Endodermal cell (in vitro differentiated cells): Measurements from ENCODE around the gene TRIM24. TPM values are rescaled to one million over a fixed set of nuclear protein-coding genes. Genes with fewer than 3 reads are reported as not detected.

Source experiments
- DNase-seq: peaks from one replicate; pipeline ENCODE4 v3.0.0-alpha.2; 2017
- H3K27ac ChIP-seq: 2 replicates; pipeline ENCODE4 v1.5.1; 2013; ENCODE audit warnings: mild to moderate bottlenecking, low read depth, low read length, moderate library complexity
- H3K27me3 ChIP-seq: 2 replicates; pipeline ENCODE4 v1.6.1; 2013; ENCODE audit warnings: mild to moderate bottlenecking, low read length, moderate library complexity; ENCODE audit not compliant: insufficient read depth, control insufficient read depth, poor library complexity, severe bottlenecking
- H3K36me3 ChIP-seq: 2 replicates; pipeline ENCODE4 v1.7.0; 2013; ENCODE audit warnings: mild to moderate bottlenecking, low read length, moderate library complexity; ENCODE audit not compliant: control insufficient read depth, insufficient read depth
- H3K4me1 ChIP-seq: one replicate; pipeline ENCODE4 v1.7.0; 2013; ENCODE audit warnings: low read length; ENCODE audit not compliant: control insufficient read depth, insufficient read depth
- H3K4me3 ChIP-seq: 2 replicates; pipeline ENCODE4 v1.5.1; 2013; ENCODE audit warnings: mild to moderate bottlenecking, low read length, moderate library complexity
- H3K9ac ChIP-seq: 2 replicates; pipeline ENCODE4 v1.6.1; 2013; ENCODE audit warnings: mild to moderate bottlenecking, low read length, moderate library complexity; ENCODE audit not compliant: poor library complexity, severe bottlenecking; ENCODE audit errors: extremely low read depth
- H3K9me3 ChIP-seq: 2 replicates; pipeline ENCODE4 v1.6.1; 2013; ENCODE audit warnings: mild to moderate bottlenecking, low read length, moderate library complexity; ENCODE audit not compliant: control insufficient read depth
- H3K27ac Mint-ChIP-seq: 2 replicates; pipeline ENCODE4 v1.8.0; 2020; ENCODE audit warnings: mixed read lengths
- H3K27me3 Mint-ChIP-seq: 2 replicates; pipeline ENCODE4 v1.8.0; 2021; ENCODE audit warnings: mild to moderate bottlenecking, mixed read lengths; ENCODE audit not compliant: insufficient read depth
- H3K36me3 Mint-ChIP-seq: 2 replicates; pipeline ENCODE4 v1.8.0; 2020; ENCODE audit warnings: low read depth, mixed read lengths
- H3K4me1 Mint-ChIP-seq: 2 replicates; pipeline ENCODE4 v1.8.0; 2020; ENCODE audit warnings: mixed read lengths
- H3K4me3 Mint-ChIP-seq: 2 replicates; pipeline ENCODE4 v1.8.0; 2020; ENCODE audit warnings: mild to moderate bottlenecking, moderate library complexity, mixed read lengths
- H3K9me3 Mint-ChIP-seq: 2 replicates; pipeline ENCODE4 v1.8.0; 2020; ENCODE audit warnings: mild to moderate bottlenecking, mixed read lengths
- CTCF ChIP-seq: fragments of 200-600 bp; sonication (generic); conservative IDR thresholded peaks from 2 replicates; pipeline ENCODE4 v1.5.0; 2021; ENCODE audit warnings: antibody characterized with exemption, mild to moderate bottlenecking
- WGBS, 2 experiments: methylation state at CpG; one replicate each; pipeline versions ENCODE4 v1.1.5 to v1.1.7; 2013; ENCODE audit warnings: missing lambda C conversion rate in 2 of 2, mixed read lengths in 1 of 2; ENCODE audit not compliant: insufficient coverage in 1 of 2, insufficient read length in 1 of 2; 5-methylcytosine and 5-hydroxymethylcytosine counted together
- total RNA-seq, 2 donors: library from RNA; stranded (reverse); fragmentation: NEBNext Ultra II Directional in 1 of 2; extraction: Animal tissue kit (Norgen Biotek cat#: 25700) in 1 of 2; gene quantifications; 2 replicates in 1 of 2; 3 replicates in 1 of 2; pipeline ENCODE4 v1.2.1, GENCODE V29; 2021

TRIM24 gene
- total RNA-seq, 2 donors from 2014 or later = 62.1 to 70.1 TPM

- WGBS, 2 experiments = 95 to 100% methylated on average over 1 to 2 of the region's 2 CpGs
- Mint-ChIP-seq H3K27me3 (no peaks in the 10 kb centered on the region), H3K4me3 (no peak overlapping the region), H3K36me3 (peaks cover 8% of the 10 kb centered on the region), H3K9me3 (peaks cover 80% of the 10 kb centered on the region), H3K27ac (no peak overlapping the region), H3K4me1 (no peaks in the 10 kb centered on the region)
- TF ChIP-seq CTCF = no peak
- Histone ChIP-seq H3K27ac (no peak overlapping the region), H3K4me3 (peak overlapping the region; percentile 5), H3K9me3 (peaks cover 80% of the 10 kb centered on the region), H3K9ac (no peak overlapping the region), H3K36me3 (no peaks in the 10 kb centered on the region), H3K27me3 (no peaks in the 10 kb centered on the region), H3K4me1 (no peaks in the 10 kb centered on the region)
- DNase-seq = no peak
Observed at GRCh38 chr7:138431517-138431916, 28.5 kb upstream of the TRIM24 start.

- H3K27me3 ChIP-seq = no peaks in the 10 kb centered on the region
- H3K36me3 ChIP-seq = no peaks in the 10 kb centered on the region
- no peaks in the 10 kb centered on the region for H3K4me1 ChIP-seq
- H3K27ac Mint-ChIP-seq = no peak overlapping the region
- TF ChIP-seq CTCF = no peak
- no peak overlapping the region for H3K9ac ChIP-seq
- peaks cover 61% of the 10 kb centered on the region for H3K9me3 Mint-ChIP-seq
- no peak for DNase-seq
- 92 to 96% methylated on average over 3 to 5 of the region's 6 CpGs for WGBS, 2 experiments
- H3K27ac ChIP-seq = no peak overlapping the region
- no peak overlapping the region for H3K4me3 Mint-ChIP-seq
- H3K9me3 ChIP-seq = peaks cover 58% of the 10 kb centered on the region
- H3K4me3 ChIP-seq = no peak overlapping the region
- peaks cover 6% of the 10 kb centered on the region for H3K36me3 Mint-ChIP-seq
- H3K4me1 Mint-ChIP-seq = no peaks in the 10 kb centered on the region
- H3K27me3 Mint-ChIP-seq = no peaks in the 10 kb centered on the region
Observed at GRCh38 chr7:138433583-138434443, 26.2 kb upstream of the TRIM24 start.

GRCh38 chr7:138434597-138435019, 25.5 kb upstream of the TRIM24 start:
- no peak for TF ChIP-seq CTCF
- Histone ChIP-seq H3K27me3 (no peaks in the 10 kb centered on the region), H3K9ac (no peak overlapping the region), H3K36me3 (no peaks in the 10 kb centered on the region), H3K4me1 (no peaks in the 10 kb centered on the region), H3K9me3 (peaks cover 51% of the 10 kb centered on the region), H3K27ac (no peak overlapping the region), H3K4me3 (no peak overlapping the region)
- peaks cover 53% of the 10 kb centered on the region for H3K9me3 Mint-ChIP-seq
- no peak overlapping the region for H3K4me3 Mint-ChIP-seq
- H3K27me3 Mint-ChIP-seq = no peaks in the 10 kb centered on the region
- H3K27ac Mint-ChIP-seq = no peak overlapping the region
- 64 to 82% methylated on average over 2 of the region's 2 CpGs for WGBS, 2 experiments
- no peaks in the 10 kb centered on the region for H3K4me1 Mint-ChIP-seq
- peaks cover 3% of the 10 kb centered on the region for H3K36me3 Mint-ChIP-seq
- no peak for DNase-seq
